WERI-Rb-1 (cell line): ENCODE results near the gene PCNX1.

Experiments
- DNase-seq: peaks from one replicate; pipeline ENCODE4 v3.0.0-alpha.2; 2020
- H3K27ac ChIP-seq: fragments of 250-450 bp; sonication (Bioruptor Pico); 2 replicates; pipeline ENCODE4 v1.5.1; 2020; ENCODE audit warnings: mild to moderate bottlenecking, moderate library complexity
- H3K27me3 ChIP-seq: fragments of 250-450 bp; sonication (Bioruptor Pico); 2 replicates; pipeline ENCODE4 v1.5.1; 2021; ENCODE audit warnings: mild to moderate bottlenecking, low read depth, moderate library complexity; ENCODE audit not compliant: insufficient read depth, severe bottlenecking
- H3K36me3 ChIP-seq: fragments of 250-450 bp; sonication (Bioruptor Pico); 2 replicates; pipeline ENCODE4 v1.5.1; 2020; ENCODE audit warnings: mild to moderate bottlenecking, moderate library complexity
- H3K4me3 ChIP-seq: 2 replicates; pipeline ENCODE4 v1.5.1; 2011; ENCODE audit warnings: low read depth, mild to moderate bottlenecking, control low read depth, low read length
- H3K9me3 ChIP-seq: fragments of 250-450 bp; sonication (Bioruptor Pico); 2 replicates; pipeline ENCODE4 v1.5.1; 2021; ENCODE audit warnings: mild to moderate bottlenecking, moderate library complexity; ENCODE audit not compliant: severe bottlenecking
- CTCF ChIP-seq: IDR thresholded peaks from 2 replicates; pipeline ENCODE4 v1.5.1; 2011; ENCODE audit warnings: low read depth, mild to moderate bottlenecking, control low read depth, inconsistent platforms, low read length

The PCNX1 gene

GRCh38 chr14:71022939-71023338, 115.7 kb downstream of the PCNX1 start:
- DNase-seq: no peak
- Histone ChIP-seq H3K4me3 (no peak overlapping the region), H3K27ac (no peak overlapping the region), H3K36me3 (peaks cover 25% of the 10 kb centered on the region), H3K9me3 (no peaks in the 10 kb centered on the region), H3K27me3 (no peaks in the 10 kb centered on the region)
- TF ChIP-seq CTCF: no peak

GRCh38 chr14:71029236-71029781, 122.0 kb downstream of the PCNX1 start:
- DNase-seq: no peak
- Histone ChIP-seq H3K27me3 (no peaks in the 10 kb centered on the region), H3K4me3 (no peak overlapping the region), H3K9me3 (no peaks in the 10 kb centered on the region), H3K36me3 (peaks cover 13% of the 10 kb centered on the region), H3K27ac (no peak overlapping the region)
- TF ChIP-seq CTCF: no peak

- DNase-seq: no peak
- H3K4me3 ChIP-seq: no peak overlapping the region
- H3K27me3 ChIP-seq: no peaks in the 10 kb centered on the region
- no peak overlapping the region for H3K27ac ChIP-seq
- H3K9me3 ChIP-seq: no peaks in the 10 kb centered on the region
- TF ChIP-seq CTCF: no peak
- peaks cover 8% of the 10 kb centered on the region for H3K36me3 ChIP-seq
Observed at GRCh38 chr14:71031000-71031399, 123.7 kb downstream of the PCNX1 start.

GRCh38 chr14:71036433-71036832, 129.2 kb downstream of the PCNX1 start:
- no peak for TF ChIP-seq CTCF
- DNase-seq: no peak
- no peaks in the 10 kb centered on the region for H3K9me3 ChIP-seq
- peaks cover 12% of the 10 kb centered on the region for H3K36me3 ChIP-seq
- H3K27me3 ChIP-seq: no peaks in the 10 kb centered on the region
- no peak overlapping the region for H3K27ac ChIP-seq
- no peak overlapping the region for H3K4me3 ChIP-seq

GRCh38 chr14:71048393-71048792, 141.1 kb downstream of the PCNX1 start:
- H3K27me3 ChIP-seq: no peaks in the 10 kb centered on the region
- H3K27ac ChIP-seq: no peak overlapping the region
- H3K9me3 ChIP-seq: no peaks in the 10 kb centered on the region
- H3K36me3 ChIP-seq: peaks cover 17% of the 10 kb centered on the region
- DNase-seq: no peak
- no peak overlapping the region for H3K4me3 ChIP-seq
- TF ChIP-seq CTCF: no peak

GRCh38 chr14:71049435-71050133, 142.3 kb downstream of the PCNX1 start:
- Histone ChIP-seq H3K27me3 (no peaks in the 10 kb centered on the region), H3K4me3 (no peak overlapping the region), H3K27ac (no peak overlapping the region), H3K9me3 (no peaks in the 10 kb centered on the region), H3K36me3 (peaks cover 18% of the 10 kb centered on the region)
- no peak for DNase-seq
- TF ChIP-seq CTCF: no peak
